COR-L47 (cell line): ENCODE results near the gene MERTK.
"Not testable (repeated sequence)": the region's sequence is repeated elsewhere in the genome, so short reads cannot be mapped to it uniquely, and the experiment has no call there.

Experiments used
- DNase-seq: peaks from one replicate; lab custom pipeline; 2025; lab: John Stamatoyannopoulos, UW

Gene MERTK

DNA sequence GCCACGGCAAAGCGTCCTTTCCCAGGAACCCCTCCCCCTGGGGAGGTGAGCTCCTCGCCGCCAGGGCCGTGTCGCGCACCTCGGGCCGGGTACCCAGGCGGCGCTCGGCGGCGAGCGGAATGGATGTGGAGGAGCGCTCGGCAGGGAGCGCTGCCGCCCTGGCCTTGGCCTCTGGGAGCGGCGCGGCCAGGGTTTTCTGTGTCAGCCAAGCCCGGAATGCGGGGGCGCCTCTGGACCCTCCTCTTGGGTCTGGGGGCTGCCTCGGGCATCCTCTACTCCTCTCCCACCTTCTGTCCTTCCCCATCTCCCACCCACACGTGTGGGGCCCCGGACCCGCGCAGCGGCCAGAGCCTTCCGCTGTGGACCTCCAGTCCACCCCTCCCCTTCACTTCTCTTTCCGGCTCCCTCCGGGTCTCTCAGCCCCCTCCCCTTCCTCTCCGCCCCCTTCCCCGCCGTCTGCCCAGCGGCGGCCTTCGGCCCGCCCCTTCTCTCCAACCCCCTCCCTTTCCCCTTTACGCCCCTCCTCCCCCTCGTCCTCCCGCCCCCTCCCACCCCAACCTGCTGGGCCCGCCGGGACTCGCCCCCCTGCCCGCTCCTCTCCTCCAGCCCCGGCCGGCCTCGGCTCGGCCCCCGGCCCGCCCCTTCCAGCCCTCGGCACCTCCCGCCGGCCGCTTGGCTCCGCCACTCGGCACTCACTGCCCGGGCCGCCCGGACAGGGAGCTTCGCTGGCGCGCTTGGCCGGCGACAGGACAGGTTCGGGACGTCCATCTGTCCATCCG, at the start of gene MERTK:
TSS of gene MERTK (plus strand) at position 684 of the 779 bp plus-strand sequence. CDS start 129 bp downstream, outside the sequence.
- peak; percentile 50 for DNase-seq

GRCh38 chr2:111850646-111851045, 47.8 kb upstream of the MERTK start:
- DNase-seq, result peak; percentile 1

DNA sequence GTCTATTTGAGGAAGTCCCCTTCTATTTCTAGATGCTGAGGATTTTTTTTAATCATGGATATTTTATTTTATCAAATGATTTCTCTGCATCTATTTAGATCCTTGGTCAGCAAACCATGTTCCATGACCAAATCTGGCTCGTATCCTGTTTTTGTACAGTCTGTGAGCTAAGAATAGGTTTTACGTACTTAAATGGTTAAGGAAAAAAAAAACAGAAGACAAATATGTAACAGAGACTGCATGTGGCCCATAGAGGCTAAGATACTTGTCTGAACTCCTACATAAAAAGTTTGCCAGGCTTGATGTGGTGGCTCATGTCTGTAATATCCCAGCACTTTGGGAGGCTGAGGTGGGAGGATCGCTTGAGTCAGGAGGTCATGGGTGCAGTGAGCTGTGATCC, 45.9 kb upstream of the MERTK start:
- not testable (repeated sequence) for DNase-seq

DNA sequence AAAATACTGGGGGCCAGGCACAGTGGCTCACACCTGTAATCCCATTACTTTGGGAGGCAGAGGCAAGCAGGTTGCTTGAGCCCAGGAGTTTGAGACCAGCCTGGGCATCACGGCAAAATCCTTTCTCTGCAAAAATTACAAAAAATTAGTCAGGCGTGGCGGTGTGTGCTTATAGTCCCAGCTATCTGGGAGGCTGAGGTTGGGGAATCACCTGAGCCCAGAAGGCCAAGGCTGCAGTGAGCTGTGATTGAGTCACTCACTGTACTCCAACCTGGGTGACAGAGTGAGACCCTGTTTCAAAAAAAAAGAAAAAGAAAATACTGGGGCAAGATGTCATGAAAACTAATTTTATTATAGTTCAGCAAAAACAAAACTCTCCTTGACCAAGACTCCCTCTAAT, 38.4 kb upstream of the MERTK start:
- DNase-seq, result not testable (repeated sequence)

DNA sequence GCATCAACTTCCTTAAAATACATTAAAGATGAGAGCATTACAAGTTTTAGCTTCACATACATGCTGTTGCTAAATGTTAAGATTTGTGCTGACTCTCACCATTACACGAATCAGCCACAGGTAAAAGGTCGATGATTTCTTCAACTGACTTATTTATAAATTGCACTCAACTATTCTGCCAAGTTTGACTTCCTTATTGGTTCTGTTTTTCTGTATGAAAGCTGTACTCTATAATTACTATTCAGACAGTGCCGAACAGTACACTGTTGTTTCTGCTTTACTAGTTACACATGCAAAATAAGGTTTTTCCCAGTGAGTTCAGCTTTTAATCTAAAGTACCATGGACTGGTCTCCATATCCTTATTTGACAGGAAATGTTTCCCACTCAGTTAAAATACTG, 33.3 kb upstream of the MERTK start:
- DNase-seq, result not testable (repeated sequence)

DNA sequence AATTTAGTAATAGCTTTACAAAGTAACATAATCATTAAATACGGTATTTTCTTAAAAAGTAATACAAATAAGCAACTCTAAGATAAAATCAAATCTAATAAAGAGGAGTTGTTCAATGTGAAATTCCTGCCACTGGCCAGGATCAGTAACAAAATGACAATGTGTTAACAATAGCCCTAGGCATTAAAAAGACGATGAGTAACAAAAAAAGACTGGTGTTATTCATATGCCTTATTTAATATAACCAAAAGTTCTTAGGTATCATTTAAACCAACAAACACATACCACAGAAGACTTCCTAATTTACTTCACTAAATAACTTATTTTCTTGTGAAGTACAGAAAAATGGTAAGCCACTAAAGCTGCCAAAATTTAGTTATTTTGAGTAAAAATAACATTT, 25.6 kb upstream of the MERTK start:
- DNase-seq, result not testable (repeated sequence)

GRCh38 chr2:111883661-111884591, 14.5 kb upstream of the MERTK start, which contains the start of gene ANAPC1:
TSS of gene ANAPC1 (minus strand) at chr2:111884193. CDS start at chr2:111880825, 3,368 bp downstream.
- peak; percentile 83 for DNase-seq

DNA sequence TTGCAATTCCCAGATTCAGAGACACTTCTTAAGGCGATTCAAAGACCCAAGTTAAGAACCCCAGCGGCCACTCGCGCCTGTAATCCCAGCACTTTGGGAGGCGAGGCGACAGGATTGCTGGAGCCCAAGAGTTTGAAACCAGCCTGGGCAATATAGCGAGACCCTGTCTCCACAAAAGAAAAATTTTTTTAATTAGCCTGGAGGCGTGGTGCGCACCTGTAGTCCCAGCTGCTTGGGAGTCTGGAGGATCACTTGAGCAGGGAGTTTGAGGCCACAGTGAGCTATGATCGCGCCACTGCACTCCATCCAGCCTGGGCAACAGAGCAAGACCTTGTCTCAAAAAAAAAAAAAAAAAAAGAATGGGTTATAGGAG, 13.8 kb upstream of the MERTK start:
- DNase-seq, result no peak

GRCh38 chr2:111896024-111896423, 2.4 kb upstream of the MERTK start:
- no peak for DNase-seq

GRCh38 chr2:111896576-111896975, 1.8 kb upstream of the MERTK start:
- no peak for DNase-seq

DNA sequence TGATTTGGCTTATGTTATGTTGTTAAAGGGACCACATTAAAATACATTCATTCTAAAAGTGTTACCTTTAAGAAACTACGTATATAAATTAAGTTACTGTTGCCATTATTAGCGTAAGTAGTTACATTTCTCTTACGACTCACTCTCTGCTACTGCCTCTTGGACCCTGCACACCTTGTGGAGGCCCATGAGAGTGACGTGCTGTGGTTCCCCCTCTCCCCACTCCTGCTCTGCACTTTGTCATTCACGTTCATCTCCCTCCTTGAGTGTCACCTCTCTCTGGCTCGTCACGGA, 830 bp upstream of the MERTK start:
- no peak for DNase-seq

GRCh38 chr2:111898703-111899514, 502 bp downstream of the MERTK start:
- DNase-seq, result no peak

DNA sequence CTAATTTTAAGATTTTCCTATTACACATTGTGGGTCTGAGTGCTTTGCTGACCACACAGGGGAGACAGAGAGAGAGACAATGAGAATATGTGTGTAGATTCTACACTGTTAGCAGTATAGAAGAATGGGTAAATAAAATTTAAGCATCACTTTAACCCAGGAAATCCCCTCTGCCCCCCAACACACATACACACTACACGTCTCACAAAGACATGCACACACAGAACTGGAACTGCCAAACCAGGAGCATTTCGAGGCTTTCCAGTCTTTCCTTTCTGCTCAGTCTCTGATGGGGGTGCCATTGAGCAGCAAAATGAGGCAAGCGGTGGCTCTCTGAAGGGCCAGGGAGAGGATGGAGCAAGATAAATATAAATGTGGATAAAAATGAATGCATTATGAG, 2.5 kb downstream of the MERTK start:
- peak; percentile 8 for DNase-seq

- DNase-seq, result no peak
These were observed 5.1 kb downstream of the MERTK start for GRCh38 chr2:111903516-111903915.

- DNase-seq, result no peak
These were observed 5.6 kb downstream of the MERTK start for GRCh38 chr2:111903930-111904439.

DNA sequence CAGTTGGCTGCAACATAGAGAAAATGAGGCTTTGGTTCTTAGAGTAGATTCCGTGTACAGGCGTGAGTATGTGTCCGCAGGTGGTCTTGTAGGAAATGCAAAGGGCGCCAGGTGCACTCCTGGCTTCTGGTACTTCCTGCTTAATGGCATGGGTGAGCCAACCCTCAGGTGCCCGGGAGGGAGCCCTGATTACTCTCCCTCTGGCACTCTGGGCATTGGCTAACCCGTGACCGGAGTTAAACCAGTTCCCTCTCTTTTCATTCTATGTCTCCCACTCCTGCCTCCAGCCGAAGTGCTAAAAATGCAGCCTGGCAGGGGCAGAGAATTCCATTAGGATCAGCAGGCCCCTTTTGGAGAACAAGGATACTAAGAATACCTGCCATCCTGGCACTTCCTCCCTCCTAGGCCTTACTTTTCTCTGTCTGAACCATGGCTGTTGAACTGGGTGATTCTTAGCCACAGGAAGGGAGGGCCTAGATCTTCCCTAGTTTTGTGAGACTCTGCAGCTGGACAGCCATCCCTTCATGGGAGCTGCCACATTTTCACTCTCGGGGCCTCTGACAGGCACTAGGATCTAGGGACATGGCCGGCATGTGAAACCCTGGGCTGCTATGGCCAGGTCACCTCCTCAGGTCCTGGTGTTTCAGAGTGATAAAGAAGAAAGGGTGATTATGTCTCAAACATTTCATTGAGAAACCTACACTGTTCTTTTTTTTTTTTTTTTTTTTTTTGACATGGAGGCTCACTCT, 6.5 kb downstream of the MERTK start:
- DNase-seq, result no peak

DNA sequence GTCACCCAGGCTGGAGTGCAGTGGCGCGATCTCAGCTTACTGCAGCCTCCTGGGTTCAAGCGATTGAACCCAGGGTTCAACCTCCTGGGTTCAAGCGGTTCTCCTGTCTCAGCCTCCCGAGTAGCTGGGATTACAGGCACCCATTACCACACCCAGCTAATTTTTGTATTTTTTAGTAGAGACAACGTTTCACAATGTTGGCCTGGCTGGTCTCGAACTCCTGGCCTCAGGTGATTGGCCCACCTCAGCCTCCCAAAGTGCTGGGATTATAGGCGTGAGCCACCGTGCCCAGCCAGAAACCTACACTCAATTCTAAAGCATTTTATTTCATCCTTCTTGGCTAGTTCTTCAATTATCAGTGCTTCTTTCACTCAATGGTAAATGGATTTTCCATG, 7.1 kb downstream of the MERTK start:
- not testable (repeated sequence) for DNase-seq

GRCh38 chr2:111905990-111906735, 7.8 kb downstream of the MERTK start:
- DNase-seq, result no peak

GRCh38 chr2:111908578-111908977, 10.2 kb downstream of the MERTK start:
- no peak for DNase-seq

- no peak for DNase-seq
These were observed 10.7 kb downstream of the MERTK start for GRCh38 chr2:111909079-111909478.

DNA sequence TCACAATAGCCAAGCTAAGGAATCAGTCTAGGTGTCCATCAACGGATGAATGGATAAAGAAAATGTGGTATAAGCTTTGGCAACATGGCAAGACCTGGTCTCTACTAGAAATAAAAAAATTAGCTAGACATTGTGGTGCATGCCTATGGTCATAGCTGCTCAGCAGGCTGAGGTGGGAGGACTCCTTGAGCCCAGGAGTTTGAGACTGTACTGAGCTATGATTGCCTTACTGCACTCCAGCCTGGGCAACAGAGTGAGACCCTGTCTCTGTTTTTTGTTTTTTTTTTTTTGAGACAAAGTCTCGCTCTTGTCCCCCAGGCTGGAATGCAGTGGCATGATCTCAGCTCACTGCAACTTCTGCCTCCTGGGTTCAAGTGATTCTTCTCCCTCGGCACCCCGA, 11.6 kb downstream of the MERTK start:
- not testable (repeated sequence) for DNase-seq
